Kidney epithelial cell (primary cell): ENCODE measurements around the gene HCCS. TPM values are rescaled to one million over a fixed set of nuclear protein-coding genes. Genes with fewer than 3 reads are reported as not detected.
A peak's percentile ranks its signal among the peaks of the same experiment; 100 is the strongest.
"Not testable (repeated sequence)": the region's sequence is repeated elsewhere in the genome, so short reads cannot be mapped to it uniquely, and the experiment has no call there.

Source experiments
- DNase-seq: peaks from one replicate; pipeline ENCODE4 v3.0.0-alpha.2; 2010; ENCODE audit warnings: low read depth
- H3K27me3 ChIP-seq: 2 replicates; pipeline ENCODE4 v1.6.0; 2011; ENCODE audit warnings: low read length; ENCODE audit not compliant: control insufficient read depth, insufficient read depth
- H3K36me3 ChIP-seq: 2 replicates; pipeline ENCODE4 v1.5.1; 2011; ENCODE audit warnings: low read length; ENCODE audit not compliant: control insufficient read depth, insufficient read depth
- H3K4me3 ChIP-seq: 2 replicates; pipeline ENCODE4 v1.5.1; 2011; ENCODE audit warnings: low read depth, mild to moderate bottlenecking, control low read depth, low read length
- CTCF ChIP-seq: IDR thresholded peaks from 2 replicates; pipeline ENCODE4 v1.5.1; 2011; ENCODE audit warnings: mild to moderate bottlenecking, moderate library complexity, low read length, control low read depth, inconsistent platforms; ENCODE audit not compliant: insufficient read depth, poor library complexity, severe bottlenecking
- total RNA-seq: library from RNA; depleted of rRNA; stranded (reverse); fragments of >200 nt; gene quantifications from 2 replicates; pipeline ENCODE4 v1.2.3, GENCODE V29; 2015

Gene HCCS
- total RNA-seq, 1 donor from 2014 or later, result 16.6 TPM

- no peaks in the 10 kb centered on the region for H3K36me3 ChIP-seq
- DNase-seq, result no peak
- no peak for TF ChIP-seq CTCF
- no peak overlapping the region for H3K4me3 ChIP-seq
- no peaks in the 10 kb centered on the region for H3K27me3 ChIP-seq
Measured at GRCh38 chrX:11109968-11110367, 1.2 kb upstream of the HCCS start.

GRCh38 chrX:11111947-11112346 is 815 bp downstream of the HCCS start:
- no peak for DNase-seq
- Histone ChIP-seq H3K36me3 (no peaks in the 10 kb centered on the region), H3K27me3 (no peaks in the 10 kb centered on the region), H3K4me3 (peak overlapping the region; percentile 94)
- no peak for TF ChIP-seq CTCF

GRCh38 chrX:11113731-11114130 is 2.6 kb downstream of the HCCS start:
- Histone ChIP-seq H3K4me3 (no peak overlapping the region), H3K36me3 (no peaks in the 10 kb centered on the region), H3K27me3 (no peaks in the 10 kb centered on the region)
- DNase-seq, result no peak
- no peak for TF ChIP-seq CTCF

- Histone ChIP-seq H3K36me3 (peaks cover 2% of the 10 kb centered on the region), H3K27me3 (no peaks in the 10 kb centered on the region), H3K4me3 (no peak overlapping the region)
- DNase-seq, result no peak
- no peak for TF ChIP-seq CTCF
Measured at GRCh38 chrX:11117745-11118144, 6.6 kb downstream of the HCCS start.

- DNase-seq, result no peak
- no peaks in the 10 kb centered on the region for H3K27me3 ChIP-seq
- no peak for TF ChIP-seq CTCF
- H3K36me3 ChIP-seq, result peaks cover 2% of the 10 kb centered on the region
- H3K4me3 ChIP-seq, result no peak overlapping the region
Measured at GRCh38 chrX:11119313-11119943, 8.3 kb downstream of the HCCS start.

GRCh38 chrX:11123087-11123486 is 12.0 kb downstream of the HCCS start:
- not testable (repeated sequence) for H3K36me3 ChIP-seq, H3K4me3 ChIP-seq, DNase-seq, H3K27me3 ChIP-seq
